ENCODE data around the gene GHRHR.

DNA sequence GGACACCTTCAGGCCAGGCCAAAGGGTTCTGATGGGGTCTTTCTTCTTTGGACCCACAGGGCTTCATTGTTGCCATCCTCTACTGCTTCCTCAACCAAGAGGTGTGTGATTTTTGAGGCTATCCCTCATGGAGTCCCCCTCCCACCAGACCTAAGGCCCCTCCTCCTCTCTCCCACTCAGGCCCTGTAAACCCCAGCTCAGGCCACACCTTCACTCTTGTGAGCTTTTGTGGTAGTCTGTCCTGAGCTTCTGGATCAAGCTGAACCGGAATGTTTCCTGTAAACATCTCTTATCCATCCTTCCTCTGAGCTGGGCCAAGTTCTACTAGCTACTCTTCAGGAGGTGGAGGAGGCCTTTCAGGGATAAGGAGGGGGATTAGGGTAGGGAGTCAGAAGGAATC lies 13.5 kb downstream of the GHRHR start:
- TF ChIP-seq, protein P1, sequence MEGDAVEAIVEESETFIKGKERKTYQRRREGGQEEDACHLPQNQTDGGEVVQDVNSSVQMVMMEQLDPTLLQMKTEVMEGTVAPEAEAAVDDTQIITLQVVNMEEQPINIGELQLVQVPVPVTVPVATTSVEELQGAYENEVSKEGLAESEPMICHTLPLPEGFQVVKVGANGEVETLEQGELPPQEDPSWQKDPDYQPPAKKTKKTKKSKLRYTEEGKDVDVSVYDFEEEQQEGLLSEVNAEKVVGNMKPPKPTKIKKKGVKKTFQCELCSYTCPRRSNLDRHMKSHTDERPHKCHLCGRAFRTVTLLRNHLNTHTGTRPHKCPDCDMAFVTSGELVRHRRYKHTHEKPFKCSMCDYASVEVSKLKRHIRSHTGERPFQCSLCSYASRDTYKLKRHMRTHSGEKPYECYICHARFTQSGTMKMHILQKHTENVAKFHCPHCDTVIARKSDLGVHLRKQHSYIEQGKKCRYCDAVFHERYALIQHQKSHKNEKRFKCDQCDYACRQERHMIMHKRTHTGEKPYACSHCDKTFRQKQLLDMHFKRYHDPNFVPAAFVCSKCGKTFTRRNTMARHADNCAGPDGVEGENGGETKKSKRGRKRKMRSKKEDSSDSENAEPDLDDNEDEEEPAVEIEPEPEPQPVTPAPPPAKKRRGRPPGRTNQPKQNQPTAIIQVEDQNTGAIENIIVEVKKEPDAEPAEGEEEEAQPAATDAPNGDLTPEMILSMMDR (IDR thresholded peaks at IDR 0.05) = no peak
- TF ChIP-seq POLR2A (IDR thresholded peaks at IDR 0.05) = no peak

Data from esophagus squamous epithelium (tissue), 4 donors.